ENCODE data around the gene PLCB1. TPM values are rescaled to one million over a fixed set of nuclear protein-coding genes. Genes with fewer than 3 reads are reported as not detected.

PLCB1 gene
- total and polyA plus RNA-seq, 2 experiments from 2014 or later: 6.7 to 20.5 TPM

- Histone ChIP-seq H3K4me3 (no peak overlapping the region), H3K36me3 (replicated peaks; ENCODE audit: insufficient read depth, low read depth) (no peaks in the 10 kb centered on the region), H3K9me2 (replicated peaks; ENCODE audit: insufficient read depth) (no peaks in the 10 kb centered on the region), H3K79me2 (no peaks in the 10 kb centered on the region), H3K9me3 (ENCODE audit: low read depth) (no peaks in the 10 kb centered on the region), H2AFZ (no peak overlapping the region), H3K27me3 (no peaks in the 10 kb centered on the region), H3K27ac (no peak overlapping the region), H3K4me1 (ENCODE audit: insufficient read depth) (no peaks in the 10 kb centered on the region), H3K4me2 (no peak overlapping the region), H4K20me1 (ENCODE audit: insufficient read depth, poor library complexity, severe bottlenecking) (no peaks in the 10 kb centered on the region)
- no peak for DNase-seq (ENCODE audit: low spot score)
- TF ChIP-seq EZH2 (IDR thresholded peaks at IDR 0.05; ENCODE audit: borderline replicate concordance): no peak
- TF ChIP-seq CTCF (IDR thresholded peaks at IDR 0.05; ENCODE audit: poor library complexity): no peak
- no peak for TF ChIP-seq EZH2phosphoT487 (IDR thresholded peaks at IDR 0.05; ENCODE audit: low read depth, severe bottlenecking, unreplicated experiment)
- 64% methylated on average over 1 of the region's 1 CpG for WGBS (ENCODE audit: low lambda C conversion rate, missing lambda C conversion rate)
Observed at GRCh38 chr20:8320306-8320705, 188.2 kb downstream of the PLCB1 start.

- DNase-seq (ENCODE audit: low spot score): no peak
- no peaks in the 10 kb centered on the region for H3K9me3 ChIP-seq (ENCODE audit: low read depth)
- WGBS (ENCODE audit: low lambda C conversion rate, missing lambda C conversion rate): 87% methylated on average over 4 of the region's 4 CpGs
- no peaks in the 10 kb centered on the region for H3K9me2 ChIP-seq (replicated peaks; ENCODE audit: insufficient read depth)
- H2AFZ ChIP-seq: no peak overlapping the region
- no peaks in the 10 kb centered on the region for H3K36me3 ChIP-seq (replicated peaks; ENCODE audit: insufficient read depth, low read depth)
- no peaks in the 10 kb centered on the region for H4K20me1 ChIP-seq (ENCODE audit: insufficient read depth, poor library complexity, severe bottlenecking)
- TF ChIP-seq EZH2phosphoT487 (IDR thresholded peaks at IDR 0.05; ENCODE audit: low read depth, severe bottlenecking, unreplicated experiment) (no peak), EZH2 (IDR thresholded peaks at IDR 0.05; ENCODE audit: borderline replicate concordance) (no peak), CTCF (IDR thresholded peaks at IDR 0.05; ENCODE audit: poor library complexity) (no peak)
- no peak overlapping the region for H3K27ac ChIP-seq
- H3K27me3 ChIP-seq: no peaks in the 10 kb centered on the region
- H3K4me2 ChIP-seq: no peak overlapping the region
- no peaks in the 10 kb centered on the region for H3K4me1 ChIP-seq (ENCODE audit: insufficient read depth)
- H3K79me2 ChIP-seq: no peaks in the 10 kb centered on the region
- H3K4me3 ChIP-seq: no peak overlapping the region
Observed at GRCh38 chr20:8321001-8321400, 188.9 kb downstream of the PLCB1 start.

- Histone ChIP-seq H3K36me3 (replicated peaks; ENCODE audit: insufficient read depth, low read depth) (no peaks in the 10 kb centered on the region), H3K79me2 (no peaks in the 10 kb centered on the region), H4K20me1 (ENCODE audit: insufficient read depth, poor library complexity, severe bottlenecking) (no peaks in the 10 kb centered on the region), H3K4me3 (no peak overlapping the region), H3K9me3 (ENCODE audit: low read depth) (no peaks in the 10 kb centered on the region), H3K27ac (no peak overlapping the region), H3K9me2 (replicated peaks; ENCODE audit: insufficient read depth) (no peaks in the 10 kb centered on the region), H2AFZ (no peak overlapping the region), H3K4me2 (no peak overlapping the region), H3K27me3 (no peaks in the 10 kb centered on the region), H3K4me1 (ENCODE audit: insufficient read depth) (no peaks in the 10 kb centered on the region)
- no peak for TF ChIP-seq EZH2 (IDR thresholded peaks at IDR 0.05; ENCODE audit: borderline replicate concordance)
- no peak for TF ChIP-seq EZH2phosphoT487 (IDR thresholded peaks at IDR 0.05; ENCODE audit: low read depth, severe bottlenecking, unreplicated experiment)
- no peak for TF ChIP-seq CTCF (IDR thresholded peaks at IDR 0.05; ENCODE audit: poor library complexity)
- DNase-seq (ENCODE audit: low spot score): no peak
- WGBS (ENCODE audit: low lambda C conversion rate, missing lambda C conversion rate): 56% methylated on average over 5 of the region's 5 CpGs
Observed at GRCh38 chr20:8322662-8323217, 190.7 kb downstream of the PLCB1 start.

Data from hepatocyte (in vitro differentiated cells).